Sigmoid colon (tissue), 7 donors: ENCODE measurements around the gene ETV6. TPM values are rescaled to one million over a fixed set of nuclear protein-coding genes. Genes with fewer than 3 reads are reported as not detected.

Experiments
- DNase-seq: peaks from one replicate; pipeline ENCODE4 v3.0.0-alpha.2; 2019
- H3K27ac ChIP-seq, 4 donors: fragments of 200-600 bp; sonication (generic); one replicate each; pipeline ENCODE4 v1.5.1; 2016 to 2019; ENCODE audit warnings: mild to moderate bottlenecking in 1 of 4
- H3K27me3 ChIP-seq, 3 donors: fragments of 200-600 bp; sonication (generic); one replicate each; pipeline ENCODE4 v1.5.1; 2019; ENCODE audit warnings: mild to moderate bottlenecking in 1 of 3
- H3K36me3 ChIP-seq, 4 donors: fragments of 200-600 bp; sonication (generic); one replicate each; pipeline ENCODE4 v1.5.1; 2016 to 2019
- H3K4me1 ChIP-seq, 4 donors: fragments of 200-600 bp; sonication (generic); one replicate each; pipeline ENCODE4 v1.5.1; 2017 to 2019
- H3K4me3 ChIP-seq, 4 donors: fragments of 200-600 bp; sonication (generic); one replicate each; pipeline ENCODE4 v1.5.1; 2017 to 2019; ENCODE audit warnings: mild to moderate bottlenecking in 2 of 4, moderate library complexity in 1 of 4
- H3K9me3 ChIP-seq, 4 donors: fragments of 200-600 bp in 3 of 4; sonication (generic) in 3 of 4; one replicate each; pipeline versions ENCODE4 v1.5.1 to v1.6.1; 2013 to 2019
- CTCF ChIP-seq, 4 experiments: fragments of 450-650 bp in 3 of 4; fragments of 200-600 bp in 1 of 4; IDR thresholded peaks; one replicate each; pipeline ENCODE4 v1.5.1; 2016 to 2019; ENCODE audit warnings: antibody characterized with exemption in 4 of 4, mild to moderate bottlenecking in 3 of 4, moderate library complexity in 2 of 4
- EP300 ChIP-seq, 4 donors: sonication (generic); formaldehyde crosslinking; IDR thresholded peaks; one replicate each; pipeline ENCODE4 v1.6.1; 2017; ENCODE audit warnings: antibody characterized with exemption in 4 of 4
- POLR2A ChIP-seq, 2 donors: fragments of 450-650 bp; IDR thresholded peaks; one replicate each; pipeline ENCODE4 v1.6.1; 2016; ENCODE audit warnings: antibody characterized with exemption in 2 of 2, mild to moderate bottlenecking in 2 of 2, moderate library complexity in 2 of 2
- POLR2AphosphoS5 ChIP-seq, 4 donors: sonication (generic); formaldehyde crosslinking; IDR thresholded peaks; one replicate each; pipeline ENCODE4 v1.6.1; 2017; ENCODE audit warnings: antibody characterized with exemption in 4 of 4
- WGBS, 2 donors: extraction: QIAGEN DNeasy Blood & Tissue Kit; methylation state at CpG; one replicate each; pipeline ENCODE4 v1.1.7; 2013; 5-methylcytosine and 5-hydroxymethylcytosine counted together
- intact Hi-C: fragments of 100-400 bp; cut with DNase I; formaldehyde crosslinking; loops from one replicate; pipeline ENCODE4 v1.15.1; 2023
- polyA plus RNA-seq, 3 donors: library from polyadenylated mRNA; stranded (reverse); fragments of 200-250 nt; gene quantifications; one replicate each; pipeline ENCODE4 v1.2.3, GENCODE V29; 2013
- total RNA-seq, 4 donors: library from RNA; depleted of rRNA; stranded (reverse); fragments of >200 nt; gene quantifications; one replicate each; pipeline ENCODE4 v1.1.0, GENCODE V29; 2016
- donor health status: healthy with polysubstance abuse.
- donor health status: Bipolar disorder and iron deficiency.
- donor health status: healthy.

ETV6 gene
- total and polyA plus RNA-seq, 7 donors, result 8.4 to 35.2 (median 16.3) TPM

GRCh38 chr12:11891754-11892386 lies 242.4 kb downstream of the ETV6 start:
- TF ChIP-seq EP300 (IDR thresholded peaks at IDR 0.05) (no peak), POLR2A (IDR thresholded peaks at IDR 0.05) (no peak), POLR2AphosphoS5 (IDR thresholded peaks at IDR 0.05) (no peak), CTCF (IDR thresholded peaks at IDR 0.05) (no peak)
- intact Hi-C loops, result no loop called here
- no peaks in the 10 kb centered on the region for H3K9me3 ChIP-seq
- peaks cover 0 to 4% (median 0%) of the 10 kb centered on the region in 4 donors for H3K4me1 ChIP-seq
- H3K4me3 ChIP-seq, result no peak overlapping the region
- H3K36me3 ChIP-seq, result peaks cover 0 to 76% (median 15%) of the 10 kb centered on the region in 4 donors
- no peak for DNase-seq
- no peaks in the 10 kb centered on the region for H3K27me3 ChIP-seq
- no peak overlapping the region for H3K27ac ChIP-seq
- 85 to 96% methylated on average over 9 of the region's 9 CpGs for whole genome bisulfite sequencing, 2 donors

GRCh38 chr12:11893998-11894397 lies 244.5 kb downstream of the ETV6 start:
- intact Hi-C loops, result no loop called here
- H3K4me3 ChIP-seq, result no peak overlapping the region

GRCh38 chr12:11894890-11895289 lies 245.4 kb downstream of the ETV6 start:
- 56 to 82% methylated on average over 4 of the region's 4 CpGs for WGBS, 2 donors
- Histone ChIP-seq H3K9me3 (no peaks in the 10 kb centered on the region), H3K27ac (no peak overlapping the region), H3K4me3 (no peak overlapping the region), H3K36me3 (peaks cover 0 to 47% (median 9%) of the 10 kb centered on the region in 4 donors), H3K4me1 (peaks cover 0 to 4% (median 0%) of the 10 kb centered on the region in 4 donors), H3K27me3 (no peaks in the 10 kb centered on the region)
- no peak for DNase-seq
- no peak for TF ChIP-seq CTCF (IDR thresholded peaks at IDR 0.05)
- no peak for TF ChIP-seq EP300 (IDR thresholded peaks at IDR 0.05)
- TF ChIP-seq POLR2AphosphoS5 (IDR thresholded peaks at IDR 0.05), result no peak
- no peak for TF ChIP-seq POLR2A (IDR thresholded peaks at IDR 0.05)
- intact Hi-C loops, result no loop called here

More at GRCh38 chr12:11893998-11894397, 244.5 kb downstream of the ETV6 start:
- H3K36me3 ChIP-seq, result peaks cover 0 to 56% (median 9%) of the 10 kb centered on the region in 4 donors
- WGBS, 2 donors, result 92 to 94% methylated on average over 4 of the region's 4 CpGs
- H3K27me3 ChIP-seq, result no peaks in the 10 kb centered on the region
- no peak overlapping the region for H3K27ac ChIP-seq
- DNase-seq, result no peak
- no peaks in the 10 kb centered on the region for H3K9me3 ChIP-seq
- H3K4me1 ChIP-seq, result peaks cover 0 to 4% (median 0%) of the 10 kb centered on the region in 4 donors
- TF ChIP-seq POLR2A (IDR thresholded peaks at IDR 0.05) (no peak), POLR2AphosphoS5 (IDR thresholded peaks at IDR 0.05) (no peak), CTCF (IDR thresholded peaks at IDR 0.05) (no peak), EP300 (IDR thresholded peaks at IDR 0.05) (no peak)

- Histone ChIP-seq H3K36me3 (peaks cover 0 to 41% (median 9%) of the 10 kb centered on the region in 4 donors), H3K4me3 (no peak overlapping the region), H3K27me3 (no peaks in the 10 kb centered on the region), H3K27ac (no peak overlapping the region), H3K4me1 (peaks cover 0 to 4% (median 0%) of the 10 kb centered on the region in 4 donors), H3K9me3 (no peaks in the 10 kb centered on the region)
- TF ChIP-seq CTCF (IDR thresholded peaks at IDR 0.05), result no peak
- no peak for TF ChIP-seq EP300 (IDR thresholded peaks at IDR 0.05)
- TF ChIP-seq POLR2AphosphoS5 (IDR thresholded peaks at IDR 0.05), result no peak
- TF ChIP-seq POLR2A (IDR thresholded peaks at IDR 0.05), result no peak
- intact Hi-C loops, result no loop called here
- 84 to 97% methylated on average over 7 of the region's 7 CpGs for WGBS, 2 donors
- no peak for DNase-seq
These were observed 246.1 kb downstream of the ETV6 start for GRCh38 chr12:11895421-11896078.
